Lower lobe of right lung (tissue), 2 donors: ENCODE data around the gene VAPB. TPM values are rescaled to one million over a fixed set of nuclear protein-coding genes. Genes with fewer than 3 reads are reported as not detected.
"Not testable (repeated sequence)": the region's sequence is repeated elsewhere in the genome, so short reads cannot be mapped to it uniquely, and the experiment has no call there.

Experiments
- ATAC-seq, 2 donors: fragments of 200-7000 bp; cut with Tn5 transposase; one replicate each; pipeline ENCODE4 v1.9.1; 2020 to 2022; ENCODE audit warnings: mild to moderate bottlenecking in 2 of 2, moderate library complexity in 2 of 2
- DNase-seq: peaks from one replicate; pipeline ENCODE4 v3.0.0-alpha.2; 2020
- H3K27ac ChIP-seq: fragments of 200-600 bp; one replicate; pipeline ENCODE4 v1.8.0; 2022
- H3K27me3 ChIP-seq: fragments of 200-600 bp; one replicate; pipeline ENCODE4 v1.8.0; 2022; ENCODE audit warnings: low read depth
- H3K36me3 ChIP-seq: fragments of 200-600 bp; one replicate; pipeline ENCODE4 v1.8.0; 2022; ENCODE audit warnings: mild to moderate bottlenecking
- H3K4me1 ChIP-seq: fragments of 200-600 bp; one replicate; pipeline ENCODE4 v1.8.0; 2022
- H3K4me3 ChIP-seq: fragments of 200-600 bp; one replicate; pipeline ENCODE4 v1.8.0; 2022; ENCODE audit warnings: mild to moderate bottlenecking
- H3K9me3 ChIP-seq: fragments of 200-600 bp; one replicate; pipeline ENCODE4 v1.8.0; 2022
- CTCF ChIP-seq: fragments of 200-600 bp; IDR thresholded peaks from one replicate; pipeline ENCODE4 v1.8.0; 2022; ENCODE audit warnings: antibody characterized with exemption, mild to moderate bottlenecking
- intact Hi-C: fragments of 100-400 bp; cut with DNase I; formaldehyde crosslinking; loops from one replicate; pipeline ENCODE4 v1.11.0; 2022
- total RNA-seq: library from RNA; stranded (reverse); fragmentation: NEBNext Ultra II Directional; extraction: Animal tissue kit (Norgen Biotek cat#: 25700); gene quantifications from one replicate; pipeline ENCODE4 v1.2.1, GENCODE V29; 2021
- donor health status: DM: no; HTN: yes; CAD: no; lungs with severe emphysema.

Gene VAPB
- total RNA-seq, 1 donor from 2014 or later, result 44.5 TPM

DNA sequence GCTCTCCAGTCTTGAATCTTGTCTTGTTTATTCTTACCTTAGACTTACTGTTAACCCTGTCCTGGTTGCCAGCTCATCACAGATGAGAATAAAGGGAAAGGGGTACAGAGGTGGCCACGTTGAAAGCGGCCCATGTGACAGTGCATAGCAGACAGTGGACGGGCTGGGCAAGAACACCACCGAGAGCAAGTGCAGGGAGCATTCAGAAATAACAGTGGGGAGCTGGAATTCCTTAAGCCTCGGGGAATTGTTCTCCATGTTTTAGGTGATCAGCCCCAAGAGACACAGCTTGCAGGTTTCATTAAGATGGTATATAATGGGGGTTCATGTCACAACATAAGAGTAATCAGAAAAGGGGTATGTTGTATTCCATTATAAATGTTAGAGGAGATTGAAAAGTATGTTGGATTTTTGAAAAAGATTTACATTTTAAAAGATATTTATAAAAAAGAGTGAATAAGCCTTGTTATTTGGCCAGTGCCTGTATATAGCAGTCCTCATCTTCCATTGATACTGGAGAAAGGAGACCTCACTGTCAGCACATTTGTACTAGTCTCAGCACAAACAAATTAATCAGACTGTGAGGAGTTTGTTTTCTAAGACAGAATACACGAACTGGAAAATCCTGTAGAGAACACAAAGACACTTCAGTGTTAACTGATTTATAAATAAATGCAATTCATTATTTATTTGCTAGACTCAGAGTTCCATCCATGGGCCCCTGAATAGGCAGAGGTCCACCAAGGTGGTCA is 35.4 kb downstream of the VAPB start:
- H3K9me3 ChIP-seq, result no peaks in the 10 kb centered on the region
- H3K27ac ChIP-seq, result peak overlapping the region; percentile 2
- intact Hi-C loops, result no loop called here
- H3K27me3 ChIP-seq, result no peaks in the 10 kb centered on the region
- H3K36me3 ChIP-seq, result peaks cover 39% of the 10 kb centered on the region
- ATAC-seq (peak in 1 of 2 donors; percentile 45), DNase-seq (no peak)
- H3K4me1 ChIP-seq, result peaks cover 28% of the 10 kb centered on the region
- H3K4me3 ChIP-seq, result no peak overlapping the region
- no peak for TF ChIP-seq CTCF

DNA sequence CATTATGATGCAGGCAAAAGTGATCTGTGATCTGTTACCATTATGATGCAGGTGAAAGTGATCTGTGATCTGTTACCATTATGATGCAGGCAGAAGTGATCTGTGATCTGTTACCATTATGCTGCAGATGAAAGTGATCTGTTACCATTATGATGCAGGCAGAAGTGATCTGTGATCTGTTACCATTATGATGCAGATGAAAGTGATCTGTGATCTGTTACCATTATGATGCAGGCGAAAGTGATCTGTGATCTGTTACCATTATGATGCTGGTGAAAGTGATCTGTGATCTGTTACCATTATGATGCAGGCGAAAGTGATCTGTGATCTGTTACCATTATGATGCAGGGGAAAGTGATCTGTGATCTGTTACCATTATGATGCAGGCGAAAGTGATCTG is 38.5 kb downstream of the VAPB start:
- H3K9me3 ChIP-seq, intact Hi-C loops, DNase-seq, ATAC-seq, H3K4me3 ChIP-seq, H3K27me3 ChIP-seq, H3K27ac ChIP-seq: not testable (repeated sequence)
- Histone ChIP-seq H3K4me1 (peaks cover 31% of the 10 kb centered on the region), H3K36me3 (peaks cover 18% of the 10 kb centered on the region)

DNA sequence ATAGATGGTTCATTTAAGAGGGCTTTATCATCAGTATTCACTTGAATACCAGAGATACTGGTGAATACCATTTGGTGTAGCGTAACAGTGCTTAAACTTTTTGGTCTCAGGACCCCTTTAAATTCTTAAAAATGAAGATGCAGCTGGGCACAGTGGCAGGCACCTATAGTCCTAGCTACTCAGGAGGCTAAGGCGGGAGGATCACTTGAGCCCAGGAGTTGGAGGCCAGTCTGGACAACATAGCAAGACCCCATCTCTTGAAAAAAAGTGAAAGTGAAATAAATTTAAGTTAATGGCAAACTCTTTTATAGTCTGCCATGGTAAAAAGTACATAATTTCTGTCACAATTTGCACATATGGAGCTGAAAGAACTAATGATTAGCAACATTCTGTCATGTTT is 39.3 kb downstream of the VAPB start:
- no peak for TF ChIP-seq CTCF
- no peak overlapping the region for H3K27ac ChIP-seq
- ATAC-seq, result no peak
- intact Hi-C loops, result no loop called here
- H3K36me3 ChIP-seq, result peaks cover 18% of the 10 kb centered on the region
- DNase-seq, result no peak
- peaks cover 34% of the 10 kb centered on the region for H3K4me1 ChIP-seq
- no peaks in the 10 kb centered on the region for H3K27me3 ChIP-seq
- no peaks in the 10 kb centered on the region for H3K9me3 ChIP-seq
- H3K4me3 ChIP-seq, result no peak overlapping the region

DNA sequence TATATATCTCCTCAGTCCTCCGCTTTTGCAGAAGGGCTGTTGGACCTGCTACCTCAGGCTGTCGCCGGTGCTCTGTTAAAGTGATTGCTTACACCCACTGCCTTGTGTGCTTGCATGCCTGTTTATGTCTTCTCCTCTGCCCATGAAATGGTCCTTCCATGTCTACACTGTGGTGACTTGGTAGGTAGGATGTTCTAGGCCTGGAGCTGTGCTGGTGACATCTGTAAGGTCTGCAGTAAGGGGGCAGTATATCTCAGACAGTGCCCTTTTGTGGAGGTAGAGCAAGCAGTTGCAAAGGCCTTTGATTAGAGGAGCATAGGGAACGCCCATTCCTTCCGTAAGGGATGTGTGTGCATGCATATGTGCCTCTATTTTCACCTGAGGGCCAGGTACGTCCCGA is 40.3 kb downstream of the VAPB start:
- Histone ChIP-seq H3K27ac (no peak overlapping the region), H3K27me3 (no peaks in the 10 kb centered on the region), H3K4me3 (no peak overlapping the region), H3K36me3 (peaks cover 18% of the 10 kb centered on the region), H3K9me3 (no peaks in the 10 kb centered on the region), H3K4me1 (peaks cover 25% of the 10 kb centered on the region)
- intact Hi-C loops, result no loop called here
- no peak for DNase-seq
- no peak for ATAC-seq
- no peak for TF ChIP-seq CTCF

DNA sequence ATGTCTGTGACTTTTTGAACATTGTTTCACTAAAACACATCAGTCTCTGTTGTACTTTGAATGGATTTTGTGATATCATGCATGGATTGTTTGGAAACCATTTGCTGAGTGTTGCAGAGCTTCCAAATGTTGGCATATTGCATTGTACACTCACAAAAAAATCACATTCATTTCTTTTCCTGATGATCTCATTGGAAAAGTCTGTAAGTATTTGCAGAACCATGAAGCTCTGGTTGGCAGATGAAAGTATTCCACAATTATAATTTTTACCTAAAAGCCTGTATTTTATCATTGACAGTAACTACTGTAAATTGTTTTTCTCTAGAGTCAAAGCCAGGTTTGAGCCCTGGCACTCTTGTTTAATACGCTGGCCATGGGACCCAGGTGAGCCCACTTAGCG is 42.1 kb downstream of the VAPB start:
- Histone ChIP-seq H3K4me3 (no peak overlapping the region), H3K27ac (no peak overlapping the region)

More for the DNA sequence above, 42.1 kb downstream of the VAPB start:
- Histone ChIP-seq H3K9me3 (no peaks in the 10 kb centered on the region), H3K36me3 (peaks cover 10% of the 10 kb centered on the region), H3K27me3 (no peaks in the 10 kb centered on the region), H3K4me1 (peaks cover 12% of the 10 kb centered on the region)
- intact Hi-C loops, result no loop called here
- TF ChIP-seq CTCF, result no peak
- no peak for DNase-seq
- no peak for ATAC-seq
